Transverse colon (tissue), 4 donors: ENCODE measurements around the gene ZNF385B. TPM values are rescaled to one million over a fixed set of nuclear protein-coding genes. Genes with fewer than 3 reads are reported as not detected.

Source experiments
- DNase-seq: peaks from one replicate; pipeline ENCODE4 v3.0.0-alpha.2; 2019
- H3K27ac ChIP-seq, 4 donors: fragments of 200-600 bp; sonication (generic); 2 replicates each; pipeline ENCODE4 v1.5.1; 2016 to 2018; ENCODE audit warnings: inconsistent platforms in 4 of 4
- H3K27me3 ChIP-seq: fragments of 200-600 bp; sonication (generic); 2 replicates; pipeline ENCODE4 v1.5.1; 2017; ENCODE audit warnings: inconsistent platforms
- H3K36me3 ChIP-seq, 4 donors: fragments of 200-600 bp; sonication (generic); 2 replicates each; pipeline ENCODE4 v1.5.1; 2017 to 2019; ENCODE audit warnings: inconsistent platforms in 4 of 4
- H3K4me1 ChIP-seq, 4 donors: fragments of 200-600 bp; sonication (generic); 2 replicates each; pipeline ENCODE4 v1.5.1; 2017 to 2020; ENCODE audit warnings: inconsistent platforms in 4 of 4
- H3K4me3 ChIP-seq, 4 donors: fragments of 200-600 bp; sonication (generic); 1 replicate in 1 of 4; 2 replicates in 3 of 4; pipeline versions ENCODE4 v1.5.1 to v1.6.1; 2017 to 2019; ENCODE audit warnings: inconsistent platforms in 4 of 4
- H3K9me3 ChIP-seq, 2 donors: fragments of 200-600 bp; sonication (generic); 2 replicates each; pipeline ENCODE4 v1.5.1; 2017 to 2019; ENCODE audit warnings: inconsistent platforms in 2 of 2
- CTCF ChIP-seq, 5 experiments: fragments of 200-600 bp in 3 of 5; fragments of 450-650 bp in 2 of 5; sonication (generic) in 3 of 5; IDR thresholded peaks; 1 replicate in 2 of 5; 2 replicates in 3 of 5; pipeline ENCODE4 v1.5.1; 2016 to 2017; ENCODE audit warnings: antibody characterized with exemption in 5 of 5, inconsistent platforms in 3 of 5, mild to moderate bottlenecking in 2 of 5, moderate library complexity in 1 of 5
- EP300 ChIP-seq: sonication (generic); formaldehyde crosslinking; IDR thresholded peaks from one replicate; pipeline ENCODE4 v1.6.1; 2017; ENCODE audit warnings: antibody characterized with exemption, low read depth
- POLR2A ChIP-seq: fragments of 450-650 bp; IDR thresholded peaks from one replicate; pipeline ENCODE4 v1.6.1; 2016; ENCODE audit warnings: antibody characterized with exemption, mild to moderate bottlenecking, moderate library complexity
- POLR2AphosphoS5 ChIP-seq, 3 donors: sonication (generic); formaldehyde crosslinking; IDR thresholded peaks; one replicate each; pipeline ENCODE4 v1.6.1; 2016; ENCODE audit warnings: antibody characterized with exemption in 3 of 3
- WGBS, 2 donors: methylation state at CpG; one replicate each; pipeline ENCODE4 v1.1.5; 2018; ENCODE audit warnings: low coverage in 1 of 2; 5-methylcytosine and 5-hydroxymethylcytosine counted together
- in situ Hi-C, 4 donors: fragments of 200-750 bp; cut with MboI; loops; one replicate each; pipeline versions ENCODE4 v1.15.0 to v1.15.1; 2017; ENCODE audit warnings: low sequenced_read_pairs in 3 of 4, low pct_ligation_motif_present in 1 of 4, low pct_unique_long_range_greater_than_20kb in 1 of 4
- intact Hi-C: fragments of 100-400 bp; cut with DNase I; formaldehyde crosslinking; loops from one replicate; pipeline ENCODE4 v1.15.1; 2023; ENCODE audit warnings: low total_unique reads
- total RNA-seq, 4 donors: library from RNA; depleted of rRNA; stranded (reverse); fragments of >200 nt; gene quantifications; one replicate each; pipeline ENCODE4 v1.1.0, GENCODE V29; 2016

Gene ZNF385B
- total RNA-seq, 4 donors from 2014 or later: 1.2 to 6.0 (median 2.4) TPM

GRCh38 chr2:179592167-179592936 is 269.1 kb downstream of the ZNF385B start:
- Histone ChIP-seq H3K9me3 (no peaks in the 10 kb centered on the region), H3K4me3 (no peak overlapping the region), H3K27me3 (no peaks in the 10 kb centered on the region), H3K27ac (no peak overlapping the region), H3K36me3 (no peaks in the 10 kb centered on the region), H3K4me1 (peaks cover 0 to 6% (median 0%) of the 10 kb centered on the region in 4 donors)
- intact Hi-C loops: no loop called here
- WGBS, 2 donors: 58 to 60% methylated on average over 6 to 7 of the region's 7 CpGs
- no peak for DNase-seq
- TF ChIP-seq EP300: no peak
- TF ChIP-seq CTCF (IDR thresholded peaks at IDR 0.05): no peak
- TF ChIP-seq POLR2A: no peak
- TF ChIP-seq POLR2AphosphoS5 (IDR thresholded peaks at IDR 0.05): no peak
- in situ Hi-C loops: no loop called here

GRCh38 chr2:179591690-179592089 is 269.7 kb downstream of the ZNF385B start:
- intact Hi-C loops: no loop called here
- peaks cover 0 to 6% (median 0%) of the 10 kb centered on the region in 4 donors for H3K4me1 ChIP-seq
- DNase-seq: no peak
- H3K27me3 ChIP-seq: no peaks in the 10 kb centered on the region
- 88 to 100% methylated on average over 1 of the region's 1 CpG for WGBS, 2 donors
- in situ Hi-C loops: no loop called here
- no peaks in the 10 kb centered on the region for H3K9me3 ChIP-seq
- H3K4me3 ChIP-seq: no peak overlapping the region
- H3K36me3 ChIP-seq: no peaks in the 10 kb centered on the region
- H3K27ac ChIP-seq: no peak overlapping the region
- TF ChIP-seq EP300 (no peak), POLR2A (no peak), CTCF (IDR thresholded peaks at IDR 0.05) (no peak), POLR2AphosphoS5 (IDR thresholded peaks at IDR 0.05) (no peak)

GRCh38 chr2:179588486-179589145 is 272.8 kb downstream of the ZNF385B start:
- Histone ChIP-seq H3K4me3 (no peak overlapping the region), H3K4me1 (peaks cover 0 to 6% (median 0%) of the 10 kb centered on the region in 4 donors), H3K36me3 (no peaks in the 10 kb centered on the region), H3K27ac (no peak overlapping the region), H3K9me3 (no peaks in the 10 kb centered on the region), H3K27me3 (no peaks in the 10 kb centered on the region)
- 64 to 65% methylated on average over 3 of the region's 3 CpGs for WGBS, 2 donors
- DNase-seq: no peak
- in situ Hi-C loops: no loop called here
- no peak for TF ChIP-seq POLR2AphosphoS5 (IDR thresholded peaks at IDR 0.05)
- TF ChIP-seq POLR2A: no peak
- intact Hi-C loops: no loop called here

DNA sequence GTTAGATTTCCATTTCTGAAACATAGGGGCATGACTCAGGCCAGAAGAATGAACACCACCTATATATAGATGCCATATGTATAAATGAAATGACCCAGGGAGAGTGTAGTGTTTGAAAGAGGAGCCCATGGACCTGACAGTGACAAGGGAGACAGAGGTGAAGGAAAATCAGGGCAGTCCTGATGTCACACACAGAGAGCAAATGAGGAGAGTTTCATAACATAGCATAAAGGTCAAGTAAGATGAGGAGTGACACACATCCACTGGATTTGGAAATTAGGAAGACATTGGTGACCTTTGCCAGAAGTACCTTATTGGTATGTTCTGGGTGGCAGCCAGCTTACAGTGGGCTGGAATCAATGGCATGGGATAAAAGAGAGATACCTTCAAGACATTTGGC is 276.7 kb downstream of the ZNF385B start:
- Histone ChIP-seq H3K27me3 (no peaks in the 10 kb centered on the region), H3K4me1 (peaks cover 0 to 8% (median 2%) of the 10 kb centered on the region in 4 donors), H3K9me3 (no peaks in the 10 kb centered on the region), H3K4me3 (no peak overlapping the region), H3K27ac (no peak overlapping the region), H3K36me3 (no peaks in the 10 kb centered on the region)
- no peak for DNase-seq
- intact Hi-C loops (no loop called here), in situ Hi-C loops (no loop called here)
- TF ChIP-seq EP300: no peak
- TF ChIP-seq POLR2AphosphoS5 (IDR thresholded peaks at IDR 0.05): no peak
- no peak for TF ChIP-seq CTCF (IDR thresholded peaks at IDR 0.05)
- no peak for TF ChIP-seq POLR2A
